Medulla oblongata (tissue), 1 donor: Measurements from ENCODE around the gene DAZAP1.
"Not testable (repeated sequence)": the region's sequence is repeated elsewhere in the genome, so short reads cannot be mapped to it uniquely, and the experiment has no call there.

Source experiments
- DNase-seq: peaks from one replicate; pipeline ENCODE4 v3.0.0-alpha.2; 2015; ENCODE audit errors: extremely low spot score

The DAZAP1 gene

DNA sequence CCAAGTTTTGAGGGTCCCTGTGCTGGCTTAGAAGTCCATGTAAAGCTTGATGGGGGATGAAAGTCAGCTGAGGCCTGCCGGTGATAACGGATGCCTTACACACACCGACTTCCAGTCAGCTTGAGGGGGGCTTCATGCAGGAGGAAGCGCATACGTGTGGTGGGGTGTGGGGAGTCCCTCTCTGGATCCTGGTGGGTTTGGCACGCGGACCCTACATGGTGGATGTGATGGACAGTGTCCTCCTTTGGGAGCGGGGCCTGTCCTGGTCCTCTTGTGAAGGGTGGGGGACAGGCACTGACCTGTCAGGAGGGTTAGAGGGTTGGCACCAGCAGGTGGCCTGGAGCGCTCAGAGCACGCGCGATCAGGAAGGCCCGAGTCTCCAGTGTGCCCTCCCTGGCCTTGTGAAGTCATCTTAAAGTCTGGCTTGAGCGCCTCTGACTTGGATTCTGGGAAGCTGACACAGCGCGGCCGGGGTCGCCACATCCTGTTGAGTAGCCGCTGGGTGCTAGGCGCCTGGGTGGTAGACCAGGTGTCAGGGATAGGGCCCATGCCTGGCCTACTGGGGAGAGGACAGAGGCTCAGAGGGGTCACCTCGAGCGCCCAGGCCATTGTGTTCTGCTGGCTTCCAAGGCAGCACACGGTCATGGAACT is 2.9 kb downstream of the DAZAP1 start:
- DNase-seq = no peak

DNA sequence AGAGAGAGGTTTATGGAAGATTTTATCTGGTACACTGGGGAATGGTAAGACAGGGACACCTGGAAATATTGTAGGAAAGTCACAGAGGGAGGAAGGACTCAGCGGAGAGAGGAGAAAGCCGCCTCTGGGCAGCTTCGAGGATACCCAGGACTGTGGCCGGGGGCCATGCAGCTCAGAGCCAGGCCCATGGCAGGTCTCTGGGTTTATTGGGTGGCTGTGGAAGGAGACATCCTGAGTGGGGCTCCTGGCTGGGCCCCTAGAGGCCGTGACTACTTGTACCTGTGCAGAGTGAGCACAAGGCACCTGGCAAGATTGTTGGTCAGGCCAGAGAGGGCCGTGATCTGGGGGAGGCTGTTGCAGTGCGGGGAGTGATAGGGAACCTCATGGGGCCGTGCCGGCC is 3.4 kb downstream of the DAZAP1 start:
- DNase-seq = no peak

DNA sequence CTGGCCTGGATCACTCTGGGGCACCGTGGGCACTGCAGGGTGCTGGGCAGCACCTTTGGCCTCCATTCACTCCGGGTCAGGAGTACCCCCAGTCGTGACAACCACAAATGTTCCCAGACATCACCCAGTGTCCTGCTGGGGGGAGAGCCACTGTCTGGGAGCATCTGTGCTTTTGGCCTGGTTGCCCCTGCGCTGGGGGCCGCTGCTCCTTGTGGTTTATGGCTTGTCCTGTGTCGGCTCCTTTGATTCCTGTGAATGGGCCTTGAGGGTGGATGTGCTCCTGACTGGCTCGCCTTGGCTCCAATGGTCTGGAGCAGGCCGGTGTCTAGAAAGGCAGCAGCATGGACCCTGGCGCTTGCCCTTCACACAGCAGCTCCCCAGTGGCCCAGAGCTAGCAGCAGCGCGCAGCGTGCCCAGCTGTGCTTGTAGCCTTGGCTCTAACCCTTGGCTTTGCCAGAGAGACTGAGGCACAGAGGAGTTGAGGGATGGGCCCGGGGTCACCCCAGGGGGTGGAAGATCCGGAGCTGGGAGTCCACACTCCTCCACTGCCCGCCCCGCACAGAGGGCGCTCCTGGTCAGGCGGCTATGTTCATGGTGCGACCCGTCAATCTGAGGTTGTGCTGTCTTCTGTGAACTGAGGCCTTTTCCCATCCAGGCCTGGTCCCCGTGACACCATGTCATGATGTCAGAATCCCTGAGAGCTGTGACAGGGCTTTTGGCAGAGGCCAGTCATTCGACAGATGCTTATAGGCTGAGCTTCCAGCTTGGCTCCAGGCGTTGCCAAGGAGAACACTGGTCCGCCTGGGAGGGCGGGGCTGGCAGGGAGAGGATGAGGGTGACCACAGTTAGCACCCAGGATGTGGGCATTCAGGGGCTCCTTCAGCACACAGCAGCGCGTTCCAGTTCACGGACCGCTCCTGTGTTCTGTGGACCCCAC is 4.1 kb downstream of the DAZAP1 start:
- peak; percentile 98 for DNase-seq

DNA sequence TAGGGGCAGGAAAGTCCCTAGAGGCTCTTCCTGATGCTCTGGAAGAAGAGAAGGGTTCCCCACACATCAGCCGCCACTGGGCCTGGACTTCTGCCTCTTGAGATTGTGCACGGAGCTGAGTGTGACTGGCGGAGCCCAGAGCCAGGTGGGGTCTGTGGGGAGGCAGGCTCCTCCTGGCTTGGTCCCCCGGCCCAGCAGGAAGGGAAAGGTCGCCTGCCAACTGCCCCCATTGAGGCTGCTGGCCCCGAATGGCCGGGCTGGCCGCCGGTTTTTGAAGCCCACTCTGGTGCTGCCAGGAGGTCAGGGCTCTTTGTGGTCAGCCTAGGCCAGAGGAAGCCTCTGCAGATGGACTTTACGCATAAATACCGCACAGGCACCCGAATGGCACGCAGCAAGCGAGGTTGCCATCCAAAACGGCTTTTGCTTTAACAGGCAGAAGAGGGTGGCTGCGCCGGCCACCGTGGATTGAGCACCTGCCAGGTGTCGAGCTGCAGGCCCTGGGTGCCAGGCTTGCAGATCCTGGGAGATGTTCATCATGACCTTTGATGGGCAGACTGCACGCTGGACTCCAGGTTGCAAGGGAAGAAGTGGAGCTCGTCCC is 5.0 kb downstream of the DAZAP1 start:
- DNase-seq = no peak

DNA sequence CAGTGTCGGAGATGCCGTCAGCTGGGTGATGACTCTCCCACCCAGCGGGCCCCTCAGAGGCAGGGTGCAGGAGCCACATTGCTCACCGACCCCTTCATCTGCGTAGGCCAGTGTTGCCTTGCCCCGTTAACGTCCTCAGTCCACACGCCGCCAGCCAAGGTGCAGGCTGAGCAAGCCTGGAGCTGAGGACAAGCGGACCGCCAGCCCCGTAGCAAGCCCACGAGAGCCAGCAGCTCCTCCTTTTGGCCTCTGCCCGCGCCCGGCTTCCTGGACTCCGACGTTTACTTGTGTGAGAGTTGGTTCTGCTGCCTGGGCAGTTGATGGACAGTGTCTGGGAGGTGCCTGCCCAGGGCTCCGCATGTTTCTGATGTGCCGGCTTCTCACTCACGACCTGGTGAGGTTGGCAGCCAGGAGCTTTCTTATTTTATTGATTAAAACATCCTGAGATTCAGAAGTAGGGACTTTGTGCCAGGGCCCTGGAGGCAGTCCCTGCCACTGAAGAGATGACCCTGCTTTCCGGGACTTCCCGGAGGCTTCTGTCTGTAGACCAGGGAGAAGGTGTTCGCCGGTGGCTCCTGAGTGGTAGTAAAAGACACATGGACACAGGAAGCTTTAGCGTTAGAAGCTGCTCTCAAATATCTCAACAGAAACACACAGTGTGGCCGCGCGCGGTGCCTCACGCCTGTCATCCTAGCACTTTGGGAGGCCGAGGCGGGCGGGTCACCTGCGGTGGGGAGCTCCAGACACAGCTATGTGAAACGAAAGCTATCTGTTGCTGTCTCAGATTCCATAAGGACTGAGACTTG is 5.8 kb downstream of the DAZAP1 start:
- no peak for DNase-seq

DNA sequence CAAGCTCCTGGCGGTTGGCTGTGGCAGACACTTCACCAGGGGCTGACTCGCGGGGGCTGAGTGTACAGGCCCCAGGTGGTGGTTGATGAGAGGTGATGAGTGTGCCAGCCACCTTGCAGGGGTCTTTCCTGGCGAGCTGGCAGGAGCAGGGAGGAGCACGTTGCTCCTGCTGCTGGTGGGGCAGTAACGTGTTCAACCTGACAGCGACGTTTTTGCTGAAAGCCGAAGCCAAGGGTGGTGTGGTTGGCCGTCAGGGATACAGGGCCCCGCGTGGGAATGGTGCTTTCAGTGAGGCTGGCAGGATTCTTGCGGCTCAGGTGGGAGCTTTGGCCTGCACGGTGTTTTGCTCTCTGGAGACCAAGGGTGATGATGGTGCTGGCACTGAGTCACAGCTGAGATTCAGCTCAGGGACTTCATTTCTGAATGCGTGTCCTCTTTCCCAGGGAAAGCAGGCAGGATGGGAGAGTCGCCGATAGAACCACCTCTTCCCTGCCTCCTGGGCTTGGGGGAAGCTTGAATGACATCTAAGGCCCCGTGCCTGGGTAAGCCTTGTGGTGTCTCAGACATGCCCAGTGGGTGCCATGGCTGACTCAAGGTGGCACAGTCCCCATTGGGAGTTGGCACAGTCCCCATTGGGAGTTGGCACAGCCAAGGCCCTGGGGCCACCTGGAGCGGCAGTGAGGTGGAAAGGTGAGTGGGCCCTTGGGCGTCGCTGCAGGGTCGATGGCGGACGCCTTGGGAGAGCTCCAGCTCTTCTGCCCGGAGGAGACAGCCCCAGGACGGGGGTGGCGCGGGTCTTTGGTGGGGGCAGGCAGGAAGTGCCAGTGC is 8.8 kb downstream of the DAZAP1 start:
- DNase-seq = no peak

DNA sequence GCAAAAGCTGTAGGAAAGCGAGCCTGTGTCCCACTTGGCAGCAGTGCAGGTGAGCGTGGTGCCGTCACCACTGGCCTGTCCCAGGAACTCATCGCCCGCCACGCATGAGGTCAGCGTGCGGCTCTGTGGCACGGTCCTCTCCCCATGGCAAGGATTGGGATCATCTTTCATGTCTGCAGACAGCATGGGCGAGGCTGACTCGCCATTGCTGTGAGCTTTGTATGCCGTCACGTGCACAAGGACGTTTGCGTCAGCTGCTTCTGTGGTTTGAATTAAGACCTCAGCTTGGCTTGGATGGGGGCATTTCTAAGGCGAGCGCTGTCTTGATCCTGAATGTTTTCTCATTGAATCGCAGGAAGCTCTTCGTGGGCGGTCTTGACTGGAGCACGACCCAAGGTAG is 9.8 kb downstream of the DAZAP1 start:
- peak; percentile 49 for DNase-seq

DNA sequence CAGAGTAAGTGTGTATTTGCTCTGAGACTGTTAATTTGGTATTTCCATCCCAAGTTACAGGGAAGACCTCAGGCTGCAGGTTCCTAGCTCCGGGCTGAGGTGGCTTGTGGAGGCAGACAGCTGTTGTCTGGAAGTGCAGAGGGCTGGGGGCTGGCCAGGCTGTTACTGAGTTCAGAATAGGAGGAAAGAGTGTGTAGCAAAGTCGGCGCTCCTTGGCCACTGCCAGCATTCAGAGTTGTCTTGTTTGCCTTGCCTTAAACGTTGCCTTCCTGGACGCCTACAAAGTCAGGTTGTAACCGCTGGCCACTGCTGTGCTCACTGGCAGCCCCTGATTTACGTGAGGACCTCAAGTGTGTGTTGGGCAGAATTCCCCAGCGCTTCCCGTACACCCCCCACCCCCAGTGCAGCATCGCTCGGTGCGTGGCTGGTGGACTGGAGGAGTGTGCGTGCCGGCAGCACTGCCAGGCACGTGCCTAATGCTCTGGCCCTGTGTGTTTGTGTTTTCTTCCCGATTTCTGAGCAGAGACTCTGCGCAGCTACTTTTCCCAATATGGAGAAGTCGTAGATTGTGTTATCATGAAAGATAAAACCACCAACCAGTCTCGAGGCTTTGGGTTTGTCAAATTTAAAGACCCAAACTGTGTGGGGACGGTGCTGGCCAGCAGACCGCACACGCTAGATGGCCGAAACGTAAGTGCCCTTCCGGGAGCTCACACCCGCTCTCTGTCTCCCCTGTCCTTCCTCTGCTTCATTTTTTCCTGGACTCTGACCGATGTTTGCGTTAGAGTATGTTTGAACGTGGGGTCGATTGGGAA is 10.5 kb downstream of the DAZAP1 start:
- DNase-seq = no peak

DNA sequence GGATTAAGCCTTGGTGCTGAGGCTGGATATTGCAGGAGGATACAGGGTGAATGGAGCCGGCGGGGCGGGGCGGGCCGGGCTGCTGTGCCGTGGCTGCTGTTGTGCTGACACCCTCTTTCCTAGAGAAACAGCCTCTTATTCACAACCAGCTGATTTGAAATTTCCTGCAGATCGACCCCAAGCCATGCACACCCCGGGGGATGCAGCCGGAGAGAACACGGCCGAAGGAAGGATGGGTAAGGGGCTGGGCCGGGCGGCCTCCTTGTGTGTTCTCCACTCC is 11.1 kb downstream of the DAZAP1 start:
- no peak for DNase-seq

DNA sequence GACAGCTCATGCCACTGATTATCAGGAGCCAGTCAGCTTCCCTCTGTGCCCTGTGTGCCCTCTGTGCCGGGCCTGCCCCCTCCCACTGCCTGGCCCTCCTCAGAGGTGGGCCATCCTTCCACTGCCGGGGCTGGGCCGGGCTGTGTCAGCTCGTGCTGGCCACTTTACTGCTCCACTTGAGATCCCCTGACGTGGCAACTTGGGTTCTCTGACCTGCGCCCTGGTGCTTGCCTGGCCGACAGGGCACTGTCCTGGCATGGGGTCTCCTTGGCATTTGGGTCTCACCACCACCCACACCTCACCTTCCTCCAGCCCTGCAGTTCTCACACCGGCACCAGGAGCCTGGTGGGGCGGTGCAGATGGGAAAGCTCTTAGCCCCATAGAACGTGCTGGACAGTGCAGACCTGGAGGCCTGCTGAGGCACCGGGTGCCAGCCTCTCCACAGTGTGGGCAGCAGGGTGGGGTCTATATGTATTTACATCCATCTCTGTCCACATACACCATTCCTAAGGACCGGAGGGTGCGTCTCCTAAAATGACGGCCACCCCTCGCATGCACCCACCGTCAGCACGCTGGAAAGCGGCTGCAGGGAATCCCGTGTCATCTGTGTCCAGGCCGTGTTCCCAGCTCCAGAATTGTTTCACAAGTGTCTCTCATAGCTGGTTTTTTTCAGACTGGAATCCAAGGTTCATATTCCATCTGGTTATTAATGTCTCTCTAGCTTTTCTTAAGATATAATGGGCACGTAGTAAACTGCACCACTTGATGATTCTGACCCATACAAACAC is 11.8 kb downstream of the DAZAP1 start:
- DNase-seq = no peak

DNA sequence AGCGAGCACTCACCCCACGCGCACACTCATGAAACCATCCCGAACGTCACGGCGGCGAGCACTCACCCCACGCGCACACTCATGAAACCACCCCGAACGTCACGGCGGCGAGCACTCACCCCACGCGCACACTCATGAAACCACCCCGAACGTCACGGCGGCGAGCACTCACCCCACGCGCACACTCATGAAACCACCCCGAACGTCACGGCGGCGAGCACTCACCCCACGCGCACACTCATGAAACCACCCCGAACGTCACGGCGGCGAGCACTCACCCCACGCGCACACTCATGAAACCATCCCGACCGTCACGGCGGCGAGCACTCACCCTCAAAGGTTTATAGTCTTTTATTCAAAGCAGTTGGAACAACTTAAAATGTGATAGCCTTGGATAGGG is 12.7 kb downstream of the DAZAP1 start:
- DNase-seq = not testable (repeated sequence)

DNA sequence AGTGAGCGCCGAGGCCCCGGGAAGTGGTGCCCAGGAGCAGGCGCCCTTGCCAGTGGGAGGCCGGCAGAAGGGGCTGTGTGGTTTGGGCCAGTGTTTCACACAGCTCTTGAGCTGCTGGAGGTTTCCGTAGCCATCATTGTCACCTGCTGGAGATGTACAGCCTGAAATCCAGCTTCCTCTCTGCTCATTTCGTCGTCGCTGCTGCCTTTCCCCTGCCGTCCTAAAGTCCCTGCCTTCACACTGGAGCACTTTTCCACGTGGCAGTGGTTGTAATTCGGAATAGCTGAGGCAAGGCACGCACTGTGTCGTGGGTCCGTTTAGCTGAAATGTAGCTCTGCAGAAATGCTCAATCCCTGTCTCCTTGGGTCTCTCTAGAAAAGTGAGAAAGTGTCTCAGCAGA is 13.2 kb downstream of the DAZAP1 start:
- DNase-seq = no peak

DNA sequence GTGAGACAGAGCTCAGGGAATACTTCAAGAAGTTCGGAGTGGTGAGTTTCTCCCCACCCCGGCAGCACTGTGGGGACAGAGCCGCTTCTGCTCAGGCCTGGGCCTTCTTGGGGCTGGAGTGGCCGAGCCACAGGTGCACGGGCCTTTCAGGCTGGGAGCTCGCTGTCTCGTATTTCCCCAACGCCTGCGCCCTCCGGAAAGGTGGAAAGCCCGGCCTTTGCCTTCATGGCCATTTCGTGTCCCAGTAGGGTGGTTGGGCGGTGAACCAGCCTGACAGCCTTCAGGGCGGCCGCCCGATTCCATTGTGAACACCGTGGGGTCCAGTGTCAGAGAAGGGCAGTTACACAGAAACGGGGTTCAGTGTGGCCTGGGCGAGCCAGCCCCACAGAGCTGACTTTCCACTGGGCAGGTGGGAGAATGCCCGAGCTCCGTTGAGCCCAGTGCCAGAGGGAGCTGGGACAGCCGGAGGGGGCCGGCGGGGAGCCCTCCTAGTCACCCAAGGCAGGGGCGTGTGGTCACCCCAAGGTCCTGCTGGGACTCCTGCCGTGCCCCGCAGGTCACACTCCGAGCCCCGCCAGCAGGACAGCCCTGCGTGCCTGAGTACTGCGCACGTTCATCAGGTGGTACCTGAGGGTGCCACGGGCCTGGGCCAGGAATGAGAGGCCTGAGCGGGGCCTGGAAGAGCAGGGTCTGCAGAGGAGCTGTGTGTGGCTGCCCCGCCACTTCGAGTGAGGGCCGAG is 14.0 kb downstream of the DAZAP1 start:
- no peak for DNase-seq

DNA sequence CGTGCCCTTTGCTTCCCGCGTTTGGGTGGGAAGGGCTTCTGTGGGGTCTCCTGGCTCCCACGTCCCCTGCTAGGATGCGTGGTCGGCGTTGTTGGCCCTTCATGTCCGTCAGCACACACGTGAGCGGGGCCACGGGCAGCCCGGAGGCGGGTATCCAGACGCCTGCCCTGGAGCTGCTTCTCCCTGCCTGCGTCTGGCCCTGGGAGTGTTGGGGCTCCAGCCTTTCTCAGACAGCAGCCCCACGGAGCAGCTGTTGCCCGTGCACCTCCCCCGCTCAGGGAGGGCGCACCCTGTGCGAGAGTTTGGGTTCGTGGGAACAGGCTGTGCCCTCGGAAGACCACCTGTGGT is 14.5 kb downstream of the DAZAP1 start:
- DNase-seq = no peak

DNA sequence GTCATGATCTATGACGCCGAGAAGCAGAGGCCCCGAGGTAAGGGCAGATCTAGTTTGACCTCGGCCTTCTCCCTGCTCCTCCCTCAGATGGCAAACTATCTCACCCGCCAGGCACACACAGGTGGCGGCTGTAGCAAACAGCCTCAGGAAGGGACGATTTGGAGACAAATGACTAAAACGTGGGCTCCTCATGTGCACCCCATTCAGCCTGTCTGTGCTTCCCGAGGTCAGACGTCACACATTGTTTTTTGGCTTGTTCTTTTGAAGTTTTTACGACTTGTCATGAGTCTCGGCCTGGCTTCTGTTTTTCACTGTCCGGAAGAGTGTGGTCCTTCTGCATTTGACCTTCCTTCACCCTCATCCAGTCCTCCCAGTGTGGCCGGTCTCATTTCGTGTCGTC is 15.0 kb downstream of the DAZAP1 start:
- DNase-seq = no peak

DNA sequence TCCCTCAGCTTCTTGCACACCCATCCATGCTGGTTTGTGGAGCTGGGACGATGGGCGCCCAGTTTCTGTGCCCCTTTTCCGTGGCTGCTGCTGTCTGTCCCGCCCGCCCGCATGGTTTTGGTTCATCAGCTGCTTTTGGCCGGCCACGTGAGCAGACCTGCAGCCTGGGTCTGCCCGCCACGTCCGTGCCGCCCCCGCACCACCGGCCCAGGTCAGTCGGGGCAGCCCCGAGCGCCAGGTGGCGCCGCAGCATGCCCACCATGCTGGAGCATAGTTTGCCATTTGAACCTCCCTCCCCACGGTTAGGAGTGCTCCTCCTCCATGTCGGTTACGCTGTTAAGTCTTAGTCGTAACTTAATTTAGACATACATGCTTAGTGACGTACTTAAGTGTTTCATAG is 15.6 kb downstream of the DAZAP1 start:
- no peak for DNase-seq

DNA sequence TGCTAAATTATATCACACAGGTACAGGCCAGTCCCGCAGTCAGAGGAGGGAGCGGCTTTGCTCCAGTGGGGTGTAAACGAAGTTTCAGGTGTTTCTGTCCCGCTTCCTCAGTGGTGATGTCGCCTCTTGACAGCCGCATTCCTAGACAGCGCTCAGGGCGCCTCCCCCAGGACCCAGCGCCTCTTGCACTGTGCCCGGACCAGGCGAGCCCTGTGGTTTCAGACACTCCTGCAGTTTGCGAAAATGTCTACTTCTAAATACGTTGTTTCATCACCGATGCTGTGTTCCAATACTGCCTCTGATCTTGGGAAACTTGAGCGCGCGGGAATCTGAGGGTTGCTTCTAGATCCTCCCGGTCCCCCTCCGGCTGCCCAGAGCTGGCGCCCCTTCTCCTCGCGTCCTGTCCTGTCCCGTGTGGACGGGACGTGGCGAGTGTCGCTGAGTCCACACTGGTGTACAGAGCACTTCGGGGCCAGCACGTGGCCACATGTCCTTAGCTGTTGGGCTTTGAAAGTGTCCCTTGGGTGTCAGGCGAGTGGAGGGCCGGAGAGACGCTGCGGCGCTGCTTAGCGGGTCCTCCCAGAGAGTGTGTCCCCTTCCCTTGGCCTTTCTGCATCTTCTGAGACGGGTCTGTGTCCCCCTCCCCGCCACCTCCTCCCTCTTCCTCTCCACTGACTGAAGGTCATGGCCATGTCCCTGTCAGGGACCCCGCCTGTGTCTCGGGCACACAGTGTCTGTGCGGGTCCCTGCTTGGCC is 16.2 kb downstream of the DAZAP1 start:
- DNase-seq = no peak

DNA sequence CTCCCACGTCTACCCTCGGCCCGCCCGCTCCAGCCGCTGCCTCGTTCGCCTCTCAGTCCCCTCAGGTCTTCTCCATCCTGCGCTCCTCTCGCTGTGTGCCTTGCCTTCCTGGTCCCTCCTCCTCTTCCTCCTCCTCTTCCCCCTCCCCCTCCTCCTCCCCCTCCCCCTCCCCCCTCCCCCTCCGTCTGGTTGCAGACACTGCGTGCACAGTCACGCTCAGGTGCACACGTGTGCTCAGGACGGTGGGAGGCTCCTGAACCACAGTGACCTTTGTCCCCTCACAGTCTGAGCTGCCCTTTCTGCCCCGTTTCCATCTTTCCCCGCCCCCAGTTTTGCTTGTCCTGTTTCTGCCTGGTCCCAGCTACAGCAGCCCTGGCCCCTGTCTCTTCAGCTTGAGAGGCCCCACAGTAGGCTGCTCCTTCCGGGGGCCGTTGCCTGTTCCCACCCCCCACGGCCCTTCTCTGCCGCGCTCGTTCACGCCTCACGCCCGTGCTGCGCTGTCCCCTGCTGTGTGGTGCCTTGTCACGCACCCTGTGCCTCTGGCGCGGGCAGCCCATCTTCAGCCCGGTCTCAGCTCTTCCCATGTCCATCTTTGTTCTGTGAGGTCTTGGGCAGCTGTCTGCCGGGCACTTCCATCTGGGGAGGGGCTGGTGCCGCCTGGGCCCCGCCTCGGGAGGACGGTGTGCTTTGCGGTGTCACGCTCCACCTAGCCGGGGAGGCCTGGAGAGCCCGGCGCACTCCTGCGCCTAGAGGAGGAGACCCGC is 17.0 kb downstream of the DAZAP1 start:
- no peak for DNase-seq
